ENCODE measurements around the gene THRSP. TPM values are rescaled to one million over a fixed set of nuclear protein-coding genes. Genes with fewer than 3 reads are reported as not detected.
"Not testable (repeated sequence)": the region's sequence is repeated elsewhere in the genome, so short reads cannot be mapped to it uniquely, and the experiment has no call there.

Gene THRSP
- total and polyA plus RNA-seq, 2 of the 4 experiments (the other 2 are of a cell fraction): not detected

GRCh38 chr11:78040691-78041379 is 22.8 kb upstream of the THRSP start:
- Histone ChIP-seq H3K9me3 (ENCODE audit: control insufficient read depth, insufficient read depth, low read length) (no peaks in the 10 kb centered on the region), H3K9me1 (ENCODE audit: insufficient read depth, low read length) (peaks cover 14% of the 10 kb centered on the region; the same call in 1 of the 2 replicates), H2AK9ac (replicated peaks; ENCODE audit: low read depth, low read length, poor library complexity) (peak overlapping the region; percentile 77), H2AK5ac (ENCODE audit: low read depth, low read length) (peak overlapping the region; percentile 78), H3K4me1 (ENCODE audit: control insufficient read depth, insufficient read depth, low read length) (peaks cover 17% of the 10 kb centered on the region), H3K4ac (ENCODE audit: low read depth, low read length) (peak overlapping the region; percentile 99), H3K23ac (ENCODE audit: low read depth, low read length) (peak overlapping the region; percentile 88), H3K79me1 (ENCODE audit: low read depth in 1 of 2, low read length in 2 of 2) (peaks cover 0 to 10% of the 10 kb centered on the region in 2 experiments; a peak in 2 of 4 replicates), H3K56ac (ENCODE audit: extremely low read depth, insufficient read depth, low read length) (no peak overlapping the region; the same call in 1 of the 2 replicates), H4K91ac (ENCODE audit: insufficient read depth, low read depth, low read length) (peak overlapping the region; percentile 98), H2BK5ac (ENCODE audit: low read depth, low read length, poor library complexity, severe bottlenecking) (peak overlapping the region; percentile 96), H3K9ac (ENCODE audit: low read depth, low read length) (no peak overlapping the region), H3K18ac (ENCODE audit: low read depth, low read length) (peak overlapping the region; percentile 17; the same call in 1 of the 2 replicates), H2BK20ac (ENCODE audit: low read depth, low read length) (peak overlapping the region; percentile 97), H2AFZ (replicated peaks; ENCODE audit: low read length, poor library complexity) (peak overlapping the region; percentile 79), H4K5ac (ENCODE audit: low read depth, low read length) (peak overlapping the region; percentile 74), H4K20me1 (ENCODE audit: insufficient read depth, low read length) (no peaks in the 10 kb centered on the region), H2BK15ac (ENCODE audit: low read depth, low read length) (peak overlapping the region; percentile 94; the same call in 2 of the 3 replicates), H4K8ac (ENCODE audit: low read depth in 2 of 2, low read length in 2 of 2) (peak overlapping the region; percentile 93 to 98), H3K27me3 (ENCODE audit: control insufficient read depth, insufficient read depth, low read length) (no peaks in the 10 kb centered on the region), H2BK120ac (ENCODE audit: low read depth, low read length) (peak overlapping the region; percentile 98), H3K4me3 (ENCODE audit: insufficient read depth, low read depth, low read length) (no peak overlapping the region), H3K27ac (ENCODE audit: insufficient read depth, low read length) (peak overlapping the region; percentile 96), H3K36me3 (ENCODE audit: control insufficient read depth, insufficient read depth, low read length) (no peaks in the 10 kb centered on the region), H3K4me2 (ENCODE audit: low read depth, low read length) (no peak overlapping the region), H3K14ac (replicated peaks; ENCODE audit: low read depth, low read length) (peak overlapping the region; percentile 99)
- ChIA-PET POLR2A (ENCODE audit: unreplicated experiment) (no interaction called here), CTCF (no interaction called here)
- ATAC-seq (ENCODE audit: low read depth) (no peak), DNase-seq (no peak)
- dilution Hi-C loops (cut with HindIII; ENCODE audit: low sequenced_read_pairs, unreplicated experiment) (no loop called here), intact Hi-C loops (cut with micrococcal nuclease) (no loop called here), in situ Hi-C loops (cut with MboI; ENCODE audit: low sequenced_read_pairs) (no loop called here)
- 100% methylated on average over 3 of the region's 15 CpGs; no CpG with 5 or more reads in 1 of the 2 experiments for WGBS, 2 experiments (ENCODE audit: extremely low coverage in 2 of 2, insufficient read length in 1 of 2)
- BruUV-seq (replicated peaks): no TSS peak
- no peak for TF ChIP-seq SMC3 (IDR thresholded peaks at IDR 0.05; ENCODE audit: low read depth, low read length)

GRCh38 chr11:78041380-78041719 is 22.3 kb upstream of the THRSP start:
- in situ Hi-C loops (cut with MboI; ENCODE audit: low sequenced_read_pairs); POLR2A ChIA-PET (ENCODE audit: unreplicated experiment); H2BK5ac ChIP-seq (ENCODE audit: low read depth, low read length, poor library complexity, severe bottlenecking): not testable (repeated sequence)

More at GRCh38 chr11:78041380-78041719, 22.3 kb upstream of the THRSP start:
- H3K18ac ChIP-seq (ENCODE audit: low read depth, low read length); CTCF ChIA-PET; H4K20me1 ChIP-seq (ENCODE audit: insufficient read depth, low read length); dilution Hi-C loops (cut with HindIII; ENCODE audit: low sequenced_read_pairs, unreplicated experiment); ATAC-seq (ENCODE audit: low read depth); H3K27me3 ChIP-seq (ENCODE audit: control insufficient read depth, insufficient read depth, low read length); H2AK9ac ChIP-seq (replicated peaks; ENCODE audit: low read depth, low read length, poor library complexity); H2AK5ac ChIP-seq (ENCODE audit: low read depth, low read length); H3K36me3 ChIP-seq (ENCODE audit: control insufficient read depth, insufficient read depth, low read length); H4K91ac ChIP-seq (ENCODE audit: insufficient read depth, low read depth, low read length); H3K9ac ChIP-seq (ENCODE audit: low read depth, low read length); H2AFZ ChIP-seq (replicated peaks; ENCODE audit: low read length, poor library complexity); DNase-seq; BruUV-seq (replicated peaks); H3K4me3 ChIP-seq (ENCODE audit: insufficient read depth, low read depth, low read length); H3K56ac ChIP-seq (ENCODE audit: extremely low read depth, insufficient read depth, low read length); H3K27ac ChIP-seq (ENCODE audit: insufficient read depth, low read length); H3K9me3 ChIP-seq (ENCODE audit: control insufficient read depth, insufficient read depth, low read length); H3K23ac ChIP-seq (ENCODE audit: low read depth, low read length); intact Hi-C loops (cut with micrococcal nuclease); H4K5ac ChIP-seq (ENCODE audit: low read depth, low read length); H3K4me2 ChIP-seq (ENCODE audit: low read depth, low read length): not testable (repeated sequence)
- Histone ChIP-seq H2BK120ac (ENCODE audit: low read depth, low read length) (peak overlapping the region; percentile 98; the same call in 1 of the 2 replicates), H4K8ac (ENCODE audit: low read depth in 2 of 2, low read length in 2 of 2) (peak overlapping the region; percentile 93 to 98; a peak in 2 of 4 replicates), H2BK20ac (ENCODE audit: low read depth, low read length) (peak overlapping the region; percentile 97), H2BK15ac (ENCODE audit: low read depth, low read length) (peak overlapping the region; percentile 94; the same call in 1 of the 3 replicates), H3K9me1 (ENCODE audit: insufficient read depth, low read length) (peaks cover 14% of the 10 kb centered on the region; the same call in 1 of the 2 replicates), H3K79me1 (ENCODE audit: low read depth in 1 of 2, low read length in 2 of 2) (peaks cover 0 to 10% of the 10 kb centered on the region in 2 experiments; a peak in 2 of 4 replicates), H3K4me1 (ENCODE audit: control insufficient read depth, insufficient read depth, low read length) (peaks cover 19% of the 10 kb centered on the region), H3K14ac (replicated peaks; ENCODE audit: low read depth, low read length) (peak overlapping the region; percentile 99; the same call in 1 of the 2 replicates), H3K4ac (ENCODE audit: low read depth, low read length) (peak overlapping the region; percentile 99)
- WGBS, 2 experiments (ENCODE audit: extremely low coverage in 2 of 2, insufficient read length in 1 of 2): 91% methylated on average over 5 of the region's 8 CpGs; no CpG with 5 or more reads in 1 of the 2 experiments

Data from IMR-90 (cell line).